K562 (cell line): Measurements from ENCODE around the gene PSEN1. TPM values are rescaled to one million over a fixed set of nuclear protein-coding genes. Genes with fewer than 3 reads are reported as not detected.

Source experiments
- ATAC-seq: fragments of 200-7000 bp; cut with Tn5 transposase; 3 replicates; pipeline ENCODE4 v1.9.1; 2020; ENCODE audit warnings: moderate library complexity
- BruUV-seq: library from RNA; stranded (reverse); fragments of 400-500 nt; replicated peaks from 2 replicates; lab custom pipeline; 2021; lab: Mats Ljungman, UMichigan
- CTCF ChIA-PET: fragments of 300-600 bp; formaldehyde crosslinking; extraction: SDS; loops from one replicate; lab custom pipeline; 2021; ENCODE audit warnings: low intra/inter-chr PET ratio; lab: Yijun Ruan, JAX
- POLR2A ChIA-PET: fragments of 300-600, 350-650 bp; sonication (Branson Sonifier 250); formaldehyde crosslinking; extraction: SDS; loops from one replicate; lab custom pipeline; 2021; ENCODE audit warnings: antibody characterized with exemption, inconsistent platforms; lab: Yijun Ruan, JAX
- DNase-seq, 4 experiments: peaks; one replicate each; pipeline versions ENCODE4 v3.0.0 to v3.0.0-alpha.2; 2011 to 2018; ENCODE audit warnings: low spot score in 3 of 4, mixed read lengths in 3 of 4; ENCODE audit errors: extremely low read depth in 1 of 4
- FAIRE-seq: peaks from 2 replicates; lab custom pipeline; 2011; peaks lifted over from hg19 to GRCh38; lab: Jason Lieb, UNC
- H2AFZ ChIP-seq: 2 replicates; pipeline ENCODE4 v1.6.0; 2011; ENCODE audit warnings: low read depth, low read length, control low read depth, inconsistent platforms
- H3K27ac ChIP-seq: fragments of 200-600 bp; 3 replicates; pipeline ENCODE4 v1.8.0; 2011; ENCODE audit warnings: low read depth, mild to moderate bottlenecking, control low read depth, inconsistent platforms, low read length, moderate library complexity, mixed read lengths; ENCODE audit errors: extremely low read depth
- H3K27me3 ChIP-seq, 2 experiments: fragments of 300-600 bp in 1 of 2; 2 replicates in 1 of 2; 3 replicates in 1 of 2; pipeline versions ENCODE4 v1.6.0 to v1.8.0; 2011; ENCODE audit warnings: inconsistent platforms in 2 of 2, low read length in 2 of 2, mild to moderate bottlenecking in 1 of 2, mixed read lengths in 1 of 2, moderate library complexity in 1 of 2; ENCODE audit not compliant: control insufficient read depth in 2 of 2, insufficient read depth in 2 of 2
- H3K36me3 ChIP-seq: fragments of 300-600 bp; 3 replicates; pipeline ENCODE4 v1.8.0; 2011; ENCODE audit warnings: mild to moderate bottlenecking, low read length, inconsistent platforms; ENCODE audit not compliant: control insufficient read depth, insufficient read depth
- H3K4me1 ChIP-seq, 2 experiments: fragments of 200-600 bp in 1 of 2; replicated peaks in 1 of 2; 2 replicates in 1 of 2; 3 replicates in 1 of 2; pipeline versions ENCODE4 v1.5.1 to v1.8.0; 2011; ENCODE audit warnings: inconsistent platforms in 2 of 2, low read length in 2 of 2, mild to moderate bottlenecking in 1 of 2, mixed read lengths in 1 of 2, moderate library complexity in 1 of 2; ENCODE audit not compliant: control insufficient read depth in 2 of 2, insufficient read depth in 2 of 2
- H3K4me2 ChIP-seq: 2 replicates; pipeline ENCODE4 v1.6.1; 2011; ENCODE audit warnings: low read length, control low read depth, inconsistent platforms, mixed read lengths; ENCODE audit not compliant: insufficient read depth
- H3K4me3 ChIP-seq: fragments of 200-600 bp; sonication (generic), shearing (Covaris generic); 2 replicates; pipeline ENCODE4 v1.5.1; 2016; ENCODE audit warnings: control low read depth, inconsistent platforms
- H3K79me2 ChIP-seq: fragments of 200-600 bp; 3 replicates; pipeline ENCODE4 v1.8.0; 2011; ENCODE audit warnings: low read length, inconsistent platforms; ENCODE audit not compliant: control insufficient read depth, insufficient read depth
- H3K9ac ChIP-seq, 2 experiments: 2 replicates each; pipeline versions ENCODE4 v1.6.0 to v1.6.1; 2011; ENCODE audit warnings: low read depth in 2 of 2, low read length in 2 of 2, control low read depth in 1 of 2, inconsistent platforms in 1 of 2, mild to moderate bottlenecking in 1 of 2, mixed read lengths in 1 of 2; ENCODE audit not compliant: insufficient read depth in 1 of 2
- H3K9me1 ChIP-seq: one replicate; pipeline ENCODE4 v1.6.0; 2011; ENCODE audit warnings: inconsistent platforms, mild to moderate bottlenecking, low read length, moderate library complexity; ENCODE audit not compliant: control insufficient read depth, insufficient read depth
- H3K9me3 ChIP-seq: replicated peaks from 2 replicates; pipeline ENCODE4 v1.5.1; 2011; ENCODE audit warnings: low read depth, low read length, inconsistent platforms; ENCODE audit not compliant: control insufficient read depth, insufficient read depth
- H4K20me1 ChIP-seq: replicated peaks from 2 replicates; pipeline ENCODE4 v1.6.1; 2011; ENCODE audit warnings: low read length, inconsistent platforms, mixed read lengths; ENCODE audit not compliant: control insufficient read depth, insufficient read depth
- E2F4 ChIP-seq: sonication (generic); formaldehyde crosslinking; IDR thresholded peaks from 2 replicates; pipeline ENCODE4 v1.8.0; 2022; ENCODE audit warnings: mild to moderate bottlenecking, low read depth, missing genetic modification reagents
- FIP1L1 ChIP-seq: fragments of 200-400 bp; formaldehyde crosslinking; IDR thresholded peaks from 2 replicates; pipeline ENCODE4 v1.6.1; 2018; ENCODE audit warnings: mild to moderate bottlenecking, low read depth, low read length; ENCODE audit not compliant: poor library complexity, severe bottlenecking
- FOXA1 ChIP-seq: fragments of 450-650 bp; IDR thresholded peaks from 2 replicates; pipeline ENCODE4 v1.6.1; 2016; ENCODE audit warnings: mild to moderate bottlenecking, borderline replicate concordance
- FOXJ3 ChIP-seq: sonication (generic); formaldehyde crosslinking; IDR thresholded peaks from 2 replicates; pipeline ENCODE4 v1.4.0; 2020; ENCODE audit warnings: mild to moderate bottlenecking, missing genetic modification reagents
- FOXK1 ChIP-seq: sonication (generic); formaldehyde crosslinking; IDR thresholded peaks from 2 replicates; pipeline ENCODE4 v1.8.0; 2022; ENCODE audit warnings: missing genetic modification reagents, mild to moderate bottlenecking, borderline replicate concordance
- FUS ChIP-seq: fragments of 200-400 bp; formaldehyde crosslinking; optimal IDR thresholded peaks from 2 replicates; pipeline ENCODE3; 2017; ENCODE audit warnings: low read depth, low read length
- HNRNPLL ChIP-seq: fragments of 200-400 bp; formaldehyde crosslinking; IDR thresholded peaks from 2 replicates; pipeline ENCODE4 v1.6.1; 2017; ENCODE audit warnings: low read length, low read depth, mild to moderate bottlenecking; ENCODE audit not compliant: poor library complexity, severe bottlenecking
- KLF10 ChIP-seq: fragments of 250-450 bp; sonication (Bioruptor Pico); IDR thresholded peaks from 2 replicates; pipeline ENCODE4 v1.6.1; 2021; ENCODE audit warnings: matching md5 sums
- MXI1 ChIP-seq: IDR thresholded peaks from 2 replicates; pipeline ENCODE4 v1.6.1; 2011; ENCODE audit warnings: low read depth, mild to moderate bottlenecking, improper control_type of control experiment, low read length
- POLR2AphosphoS2 ChIP-seq: IDR thresholded peaks from 2 replicates; pipeline ENCODE4 v1.6.1; 2012; ENCODE audit warnings: low read length, improper control_type of control experiment
- POLR2AphosphoS5 ChIP-seq: IDR thresholded peaks from 2 replicates; pipeline ENCODE4 v1.6.1; 2011; ENCODE audit warnings: mild to moderate bottlenecking, low read depth, low read length, moderate library complexity; ENCODE audit not compliant: control insufficient read depth, insufficient read depth
- ZBTB12 ChIP-seq: fragments of 250-450 bp; sonication (Bioruptor Pico); IDR thresholded peaks from 2 replicates; pipeline ENCODE4 v1.4.0; 2020
- ZC3H4 ChIP-seq: sonication (generic); formaldehyde crosslinking; IDR thresholded peaks from 2 replicates; pipeline ENCODE4 v1.9.0; 2021; ENCODE audit warnings: missing genetic modification reagents, borderline replicate concordance
- ZNF431 ChIP-seq: sonication (generic); formaldehyde crosslinking; IDR thresholded peaks from 2 replicates; pipeline ENCODE4 v1.8.0; 2022; ENCODE audit warnings: mild to moderate bottlenecking, missing genetic modification reagents
- ZNF436 ChIP-seq: fragments of 250-450, 450-650 bp; sonication (Bioruptor Pico); formaldehyde crosslinking; IDR thresholded peaks from 2 replicates; pipeline ENCODE4 v1.7.0; 2020; ENCODE audit warnings: mild to moderate bottlenecking
- ZNF586 ChIP-seq: fragments of 450-650 bp; formaldehyde crosslinking; conservative IDR thresholded peaks from 2 replicates; pipeline ENCODE4 v1.4.0; 2020; ENCODE audit warnings: mild to moderate bottlenecking, moderate library complexity
- WGBS: fragments of 100-300 bp; shearing (Covaris generic); methylation state at CpG from one replicate; pipeline ENCODE4 v1.1.6; 2016; ENCODE audit warnings: low coverage, mixed read lengths; ENCODE audit not compliant: insufficient coverage; ENCODE audit errors: missing lambda C conversion rate; 5-methylcytosine and 5-hydroxymethylcytosine counted together
- in situ Hi-C: fragments of 300-500 bp; cut with MboI; formaldehyde crosslinking; loops from 4 replicates; pipeline ENCODE4 v1.15.0; 2018; ENCODE audit warnings: inconsistent platforms, mixed read lengths
- intact Hi-C: fragments of 100-400 bp; cut with micrococcal nuclease; formaldehyde crosslinking; loops from 2 replicates; pipeline ENCODE4 v1.14.2; 2022
- polyA plus RNA-seq, 8 experiments: library from polyadenylated mRNA; depleted of rRNA in 4 of 8; stranded (reverse) in 5 of 8; unstranded in 3 of 8; fragments of >200 nt; fragmentation: Nextera tagmentation in 2 of 8; fragmentation: Illumina TruSeq in 1 of 8; extraction: Ambion mirVana in 2 of 8; extraction: Trizol in 1 of 8; gene quantifications; 2 replicates each; pipeline versions ENCODE4 v1.2.1 to v1.2.3, GENCODE V29; 2011 to 2014; ENCODE audit warnings: inconsistent platforms in 1 of 8, missing spikeins in 1 of 8
- total RNA-seq, 7 experiments: library from RNA; depleted of rRNA in 6 of 7; stranded (reverse); fragments of >200 nt in 6 of 7; fragmentation: Illumina TruSeq in 2 of 7; extraction: Trizol in 2 of 7; gene quantifications; 2 replicates each; pipeline versions ENCODE4 v1.2.1 to v1.2.3, GENCODE V29; 2011 to 2021; ENCODE audit warnings: low replicate concordance in 1 of 7

Gene PSEN1
- total and polyA plus RNA-seq, 9 of the 15 experiments (the other 6 are each of a cell fraction or from before 2014, with no cell fraction given), result 6.5 to 25.2 (median 14.3) TPM

GRCh38 chr14:73125169-73125588 is 11.1 kb upstream of the PSEN1 start:
- no peak for FAIRE-seq
- CTCF ChIA-PET, result no interaction called here
- POLR2A ChIA-PET, result interaction anchor here (0.8 to 1.9 kb wide), 2 partner anchors 9 to 12 kb away, joined by 3 to 14 read pairs; partner anchors contain the start of gene PSEN1

GRCh38 chr14:73125746-73126145 is 10.6 kb upstream of the PSEN1 start:
- Histone ChIP-seq H3K27ac (no peak overlapping the region), H3K36me3 (peaks cover 44% of the 10 kb centered on the region; the same call in 1 of the 3 replicates), H4K20me1 (no peaks in the 10 kb centered on the region), H3K27me3 (no peaks in the 10 kb centered on the region), H2AFZ (no peak overlapping the region), H3K9me3 (no peaks in the 10 kb centered on the region), H3K4me3 (no peak overlapping the region), H3K9me1 (no peaks in the 10 kb centered on the region), H3K9ac (no peak overlapping the region), H3K79me2 (no peaks in the 10 kb centered on the region), H3K4me1 (no peaks in the 10 kb centered on the region), H3K4me2 (no peak overlapping the region)
- ChIA-PET CTCF (no interaction called here), POLR2A (interaction anchor here (0.8 to 1.9 kb wide), 3 partner anchors 9 to 15 kb away, joined by 3 to 14 read pairs (median 3); partner anchors contain the start of gene PSEN1)
- in situ Hi-C loops (no loop called here), intact Hi-C loops (no loop called here)
- no peak for ATAC-seq
- 61% methylated on average over 2 of the region's 3 CpGs for WGBS
- BruUV-seq, result no TSS peak
- FAIRE-seq, result no peak
- DNase-seq, result no peak
- TF ChIP-seq ZBTB12 (CRISPR knock-in tag), result no peak
- no peak for TF ChIP-seq E2F4
- no peak for TF ChIP-seq ZNF586
- TF ChIP-seq FOXJ3, result no peak
- no peak for TF ChIP-seq MXI1
- no peak for TF ChIP-seq FIP1L1
- TF ChIP-seq ZNF431 (CRISPR knock-in tag), result no peak
- no peak for TF ChIP-seq ZNF436 (CRISPR knock-in tag)
- no peak for TF ChIP-seq KLF10
- TF ChIP-seq HNRNPLL, result no peak
- no peak for TF ChIP-seq FOXK1
- no peak for TF ChIP-seq FOXA1
- no peak for TF ChIP-seq ZC3H4 (CRISPR knock-in tag)

More at GRCh38 chr14:73125169-73125588, 11.1 kb upstream of the PSEN1 start:
- Histone ChIP-seq H4K20me1 (no peaks in the 10 kb centered on the region), H3K79me2 (no peaks in the 10 kb centered on the region), H3K27me3 (no peaks in the 10 kb centered on the region), H3K36me3 (peaks cover 49% of the 10 kb centered on the region; the same call in 2 of the 3 replicates), H3K4me2 (no peak overlapping the region), H3K9ac (no peak overlapping the region), H2AFZ (no peak overlapping the region)
- in situ Hi-C loops, result no loop called here
- 94% methylated on average over 5 of the region's 5 CpGs for whole genome bisulfite sequencing
- peak; percentile 19; the same call in 1 of the 3 replicates for ATAC-seq
- 0 out of 2 replicates have a peak, but pooled peaks have one; percentile 52 for TF ChIP-seq POLR2AphosphoS2
- TF ChIP-seq POLR2AphosphoS5, result peak; percentile 9; the same call in 1 of the 2 replicates
- TF ChIP-seq FUS, result no peak
- TF ChIP-seq, all 486 proteins: peak for 2
- no TSS peak for BruUV-seq
- Histone ChIP-seq H3K9me3 (no peaks in the 10 kb centered on the region), H3K9me1 (no peaks in the 10 kb centered on the region), H3K4me3 (no peak overlapping the region), H3K27ac (no peak overlapping the region), H3K4me1 (no peaks in the 10 kb centered on the region)
- intact Hi-C loops, result no loop called here
- DNase-seq, result no peak
